HG03342 (cell line): ENCODE measurements around the gene CACNA1E.
A peak's percentile ranks its signal among the peaks of the same experiment; 100 is the strongest.

Experiments
- ATAC-seq: cut with Tn5 transposase; IDR thresholded peaks from one replicate; pipeline ENCODE4 v1.9.1; 2021; ENCODE audit warnings: mild to moderate bottlenecking, moderate library complexity; ENCODE audit not compliant: unreplicated experiment

CACNA1E gene

DNA sequence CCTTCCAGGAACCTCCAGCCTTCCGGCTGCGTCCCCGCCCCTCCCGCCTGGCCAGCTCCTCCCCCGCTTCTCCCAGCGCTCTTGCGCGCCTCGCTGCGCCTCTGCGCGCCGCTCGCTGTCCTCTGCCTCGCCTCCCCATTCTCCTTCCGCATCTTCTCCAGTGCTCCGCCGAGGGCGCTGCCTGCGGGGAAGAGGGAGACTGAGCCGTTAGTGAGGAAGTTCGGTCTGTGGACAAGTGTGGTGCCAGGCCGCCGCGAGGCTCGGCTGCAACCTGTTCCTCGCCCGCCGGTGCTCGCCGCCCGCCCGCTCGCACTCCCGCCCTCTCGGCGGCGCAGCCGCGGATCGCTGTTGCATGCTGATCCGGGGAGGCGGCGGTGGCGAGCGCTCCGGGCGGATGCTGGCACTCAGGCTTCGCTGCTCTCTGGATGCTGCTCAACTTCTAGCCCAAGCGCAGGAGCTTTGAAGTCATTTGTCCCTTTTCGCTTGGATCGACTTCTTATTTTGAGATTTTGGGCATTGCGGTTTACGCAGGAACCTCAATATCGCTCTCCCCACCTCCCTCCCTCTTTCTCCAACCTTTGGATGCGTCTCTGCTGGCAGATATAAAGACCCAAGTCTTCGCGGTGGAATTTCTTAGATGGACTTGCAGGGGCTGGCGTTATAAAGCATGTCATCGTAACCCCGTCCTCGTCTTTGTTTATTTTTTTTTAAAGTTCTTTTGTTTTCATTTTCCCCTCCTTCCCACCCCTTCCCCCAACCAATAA, 614 bp upstream of the CACNA1E start:
- peak; percentile 48 for ATAC-seq

DNA sequence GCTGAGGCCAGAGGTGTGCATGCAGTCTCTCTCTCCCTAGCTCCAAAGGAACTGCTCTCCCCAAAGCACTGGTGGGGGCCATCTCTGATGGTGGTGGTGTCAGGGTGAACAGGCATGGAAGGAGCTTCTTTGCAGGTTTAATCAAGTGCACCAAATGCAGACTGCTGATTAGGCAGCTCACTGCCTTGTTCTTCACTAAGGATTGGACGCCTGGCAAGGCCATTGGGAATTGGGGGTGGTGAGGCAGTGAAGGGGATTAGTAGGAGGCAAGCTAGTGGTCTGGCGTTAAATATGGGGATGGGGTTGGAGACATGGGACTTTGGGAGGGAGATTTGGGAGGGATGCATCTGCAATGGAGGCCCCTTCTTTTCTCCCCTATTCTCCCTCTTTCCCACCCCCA, 1.5 kb downstream of the CACNA1E start:
- ATAC-seq = no peak

DNA sequence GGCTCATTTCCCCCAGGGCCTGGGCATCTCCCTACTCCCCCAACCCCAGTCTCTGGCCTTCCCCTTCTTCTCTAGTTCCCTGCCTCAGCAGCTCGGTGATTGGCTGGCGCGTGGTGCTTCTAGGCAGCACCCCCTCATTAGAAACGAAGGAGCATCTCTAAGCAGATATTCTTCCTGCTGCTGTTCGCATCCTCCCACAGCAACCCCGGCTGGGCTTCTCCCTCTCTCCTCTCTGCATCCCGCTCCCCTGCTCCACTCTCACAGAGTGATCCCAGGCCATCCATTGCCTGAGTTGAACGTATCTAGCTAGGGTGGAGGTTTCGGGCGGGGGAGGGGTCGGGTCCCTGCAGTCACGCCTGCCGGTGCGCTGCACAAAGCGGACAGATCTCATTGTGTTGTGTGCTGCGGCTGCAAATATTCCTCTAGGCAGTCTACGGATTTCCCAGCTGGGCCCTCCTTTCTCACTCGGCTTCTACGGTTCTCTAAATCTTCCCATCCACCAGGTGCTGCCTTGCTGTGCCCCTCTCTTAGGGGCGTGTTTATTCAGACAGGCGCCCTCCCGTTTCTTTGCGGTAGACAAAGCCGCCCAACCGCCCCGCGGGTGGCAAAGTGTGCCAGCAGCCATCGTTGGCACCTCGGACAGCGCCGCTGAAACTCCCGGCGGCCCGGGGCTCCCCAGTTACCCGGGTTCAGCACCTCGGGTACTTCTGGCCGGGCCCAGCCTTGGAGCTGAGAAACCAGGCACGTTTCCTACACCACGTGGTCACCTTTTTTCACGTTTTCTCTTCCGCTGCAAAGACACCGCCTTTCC, 2.2 kb downstream of the CACNA1E start:
- peak; percentile 43 for ATAC-seq

DNA sequence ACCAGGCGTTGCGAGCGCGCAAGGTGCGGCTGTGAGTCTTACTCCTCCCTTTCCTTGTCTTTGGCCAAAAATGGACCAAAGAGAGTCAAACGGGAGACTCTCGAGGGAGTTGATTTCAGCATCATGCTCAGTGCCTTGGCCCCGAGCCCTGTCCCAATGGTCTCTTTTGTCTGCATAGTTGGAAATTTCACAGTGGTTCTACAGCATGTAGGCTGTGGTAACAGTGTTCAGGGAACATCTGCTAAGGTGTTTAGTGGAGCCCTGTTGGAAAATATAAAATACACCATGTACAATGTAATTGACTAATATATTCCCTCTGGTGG, 2.7 kb downstream of the CACNA1E start:
- no peak for ATAC-seq

DNA sequence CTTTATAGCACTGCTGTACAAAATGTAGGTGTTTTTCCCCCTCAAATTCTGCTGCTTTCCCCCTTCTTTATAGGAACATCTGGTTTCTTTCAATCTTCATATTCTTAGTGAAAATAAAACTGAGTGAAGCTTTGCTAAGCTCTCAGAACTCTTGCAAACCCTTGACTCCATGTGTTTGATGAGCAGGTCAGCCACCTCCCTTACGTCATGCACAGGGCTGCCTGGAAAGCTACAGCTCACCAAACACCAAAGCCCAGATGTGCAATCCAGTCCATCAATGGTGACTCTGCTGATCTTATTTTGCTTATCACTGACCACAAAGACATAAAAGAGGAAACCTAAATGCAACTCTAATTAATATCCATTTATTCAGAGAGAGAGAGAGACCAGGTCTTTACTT, 5.5 kb downstream of the CACNA1E start:
- no peak for ATAC-seq

DNA sequence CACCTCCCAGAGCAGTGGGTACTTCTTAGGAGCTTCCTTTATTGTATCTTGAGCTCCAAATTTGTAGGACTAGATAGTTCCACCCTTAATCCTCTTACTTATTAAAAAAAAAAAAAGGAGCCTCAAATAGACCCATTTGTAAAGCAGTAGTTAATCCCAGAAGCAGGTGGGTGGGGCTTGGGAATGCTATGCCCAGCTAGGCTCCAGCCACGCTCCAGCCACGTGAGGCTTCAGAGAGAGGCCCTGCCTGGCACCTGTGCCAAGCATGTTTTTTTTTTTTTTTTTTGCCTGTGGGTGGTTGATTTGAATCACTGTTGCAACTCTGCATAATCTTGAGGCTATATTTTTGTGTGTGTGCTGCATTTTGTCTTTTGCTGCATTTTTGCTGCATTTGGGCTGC, 7.0 kb downstream of the CACNA1E start:
- ATAC-seq = no peak

DNA sequence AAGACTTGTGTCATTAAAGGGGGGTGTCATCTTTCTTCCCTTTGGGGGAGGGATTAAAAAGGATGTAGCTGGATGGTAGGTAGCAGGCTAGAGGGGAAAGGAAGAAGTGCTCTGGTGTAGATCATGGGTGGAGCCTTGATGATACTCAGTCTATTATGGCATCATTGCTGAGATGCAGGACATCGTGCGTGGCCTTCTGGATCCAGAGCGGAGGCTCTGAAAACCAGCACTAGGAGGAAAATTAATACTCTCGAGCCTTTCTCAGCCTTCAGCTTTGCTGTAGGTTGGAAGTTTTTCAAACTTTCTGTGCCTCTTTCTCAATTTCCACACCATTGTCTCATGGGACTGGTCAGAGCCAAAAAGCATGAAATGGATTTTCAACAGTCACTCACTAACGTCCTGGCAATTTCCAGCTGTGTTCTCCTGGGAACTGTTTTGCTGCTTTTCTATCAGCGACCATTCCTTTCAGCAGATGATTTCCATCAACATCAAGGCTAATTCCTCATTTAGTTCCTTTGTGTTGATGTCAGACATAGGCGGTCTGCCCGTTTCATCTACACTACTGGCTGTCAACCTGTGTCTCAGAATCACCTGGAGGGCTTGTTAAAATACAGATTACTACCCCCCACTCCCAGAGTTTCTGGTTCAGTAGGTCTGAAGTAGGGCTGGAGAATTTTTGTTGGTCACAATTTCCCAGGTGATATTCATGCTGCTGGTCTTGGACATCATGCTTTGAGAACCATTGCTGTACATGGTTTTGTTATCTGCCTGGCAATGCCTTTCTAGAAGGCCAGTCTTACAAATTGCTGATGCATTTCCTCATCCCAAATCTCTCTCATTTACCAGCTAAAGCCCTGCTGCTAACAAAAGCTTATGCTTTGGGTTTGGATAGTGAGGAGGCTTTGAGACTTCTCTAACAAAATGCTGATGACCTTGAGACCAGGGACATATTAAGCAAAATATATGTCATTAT, 7.7 kb downstream of the CACNA1E start:
- no peak for ATAC-seq

DNA sequence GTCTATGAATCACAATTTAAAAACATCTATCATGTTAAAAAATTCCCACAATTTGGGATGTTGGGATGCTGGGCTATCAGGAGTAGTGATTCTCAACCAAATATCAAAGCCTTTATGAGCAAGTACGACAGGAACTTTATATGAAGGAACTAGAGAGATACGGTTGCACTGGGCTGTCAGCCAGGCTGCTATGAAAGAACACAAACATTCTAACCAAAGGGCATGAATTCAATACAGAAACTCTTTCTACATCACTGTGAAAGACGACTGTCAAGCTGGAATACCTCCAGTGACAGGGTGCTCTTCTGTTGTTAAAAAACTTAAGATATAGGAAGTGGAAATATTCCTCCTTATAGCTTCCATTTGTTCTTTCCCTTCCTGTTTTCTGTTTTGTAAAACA, 9.8 kb downstream of the CACNA1E start:
- ATAC-seq = no peak

DNA sequence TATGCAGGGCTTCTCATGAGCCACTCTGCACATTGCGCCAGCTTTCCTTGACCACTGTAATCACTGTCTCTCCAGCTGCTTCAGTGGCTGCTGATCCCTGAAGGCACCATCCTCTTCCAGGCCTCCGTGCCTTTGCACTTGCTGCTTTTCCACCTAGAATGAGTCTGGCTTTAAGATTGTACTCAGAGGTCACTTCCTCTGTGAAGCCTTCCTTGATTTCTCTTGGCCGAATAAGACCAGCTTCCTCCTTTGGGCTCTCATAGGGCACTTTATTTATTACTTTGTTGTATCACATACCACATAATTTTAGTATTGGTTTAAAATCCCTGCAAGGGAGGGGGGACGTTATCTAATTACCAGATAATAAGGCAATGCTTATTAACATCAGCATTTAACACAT, 10.6 kb downstream of the CACNA1E start:
- ATAC-seq = no peak

DNA sequence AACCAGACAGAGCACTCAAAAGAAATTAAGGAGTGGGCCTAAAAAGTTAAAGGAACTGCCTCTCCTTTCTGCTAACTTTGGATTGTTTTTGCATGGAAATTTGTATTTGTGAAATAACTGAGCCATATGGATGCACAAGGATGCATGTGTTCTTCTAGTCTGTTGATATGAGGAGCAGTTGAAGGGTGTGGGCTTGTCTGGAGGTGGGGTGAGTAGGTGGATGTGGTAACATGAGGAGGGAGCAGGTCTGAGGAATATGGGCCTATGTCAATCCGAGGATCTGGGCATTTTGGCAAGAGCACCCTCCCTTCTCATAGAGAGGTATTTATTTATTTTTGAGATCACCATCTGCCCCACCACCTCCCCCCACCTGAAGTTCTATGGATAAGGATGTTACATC, 13.4 kb downstream of the CACNA1E start:
- no peak for ATAC-seq

DNA sequence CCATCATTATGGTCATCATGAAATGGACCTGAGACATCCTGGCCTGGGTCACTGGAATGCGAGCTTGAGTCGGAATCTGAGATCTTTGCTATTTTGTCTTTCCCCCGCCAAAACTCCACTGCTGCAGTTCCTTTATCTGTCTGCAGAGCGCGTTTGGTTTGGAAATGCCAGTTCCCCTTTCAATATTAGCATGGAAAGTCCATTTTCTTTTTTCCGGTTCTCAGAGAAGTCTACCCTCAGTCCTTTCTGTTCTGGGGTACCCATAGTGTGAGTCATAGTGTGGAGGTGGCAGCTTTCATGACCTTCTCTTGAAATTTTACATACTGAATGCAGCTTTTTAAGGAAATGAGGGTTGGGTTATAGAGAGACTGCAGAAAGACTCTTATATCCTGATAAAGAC, 14.6 kb downstream of the CACNA1E start:
- ATAC-seq = no peak

DNA sequence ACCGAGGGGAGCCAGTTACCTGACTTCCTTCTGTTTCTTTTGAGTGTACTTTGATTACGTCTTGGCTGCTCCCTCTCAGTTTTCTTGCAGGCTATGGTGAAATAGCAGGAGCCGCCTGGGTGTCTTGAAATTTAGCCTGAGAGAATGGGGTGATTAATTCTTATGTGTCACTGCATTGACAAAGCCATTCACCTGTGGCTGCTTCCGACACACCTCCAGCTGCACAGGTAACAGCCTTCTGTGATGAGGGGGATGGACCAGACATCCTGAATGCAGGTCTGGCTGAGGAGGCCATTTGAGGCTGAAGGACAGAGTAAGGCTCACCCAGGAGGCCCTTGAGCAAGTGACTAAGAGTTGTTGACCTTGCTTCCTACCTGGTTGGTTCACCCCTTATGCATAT, 16.5 kb downstream of the CACNA1E start:
- no peak for ATAC-seq

DNA sequence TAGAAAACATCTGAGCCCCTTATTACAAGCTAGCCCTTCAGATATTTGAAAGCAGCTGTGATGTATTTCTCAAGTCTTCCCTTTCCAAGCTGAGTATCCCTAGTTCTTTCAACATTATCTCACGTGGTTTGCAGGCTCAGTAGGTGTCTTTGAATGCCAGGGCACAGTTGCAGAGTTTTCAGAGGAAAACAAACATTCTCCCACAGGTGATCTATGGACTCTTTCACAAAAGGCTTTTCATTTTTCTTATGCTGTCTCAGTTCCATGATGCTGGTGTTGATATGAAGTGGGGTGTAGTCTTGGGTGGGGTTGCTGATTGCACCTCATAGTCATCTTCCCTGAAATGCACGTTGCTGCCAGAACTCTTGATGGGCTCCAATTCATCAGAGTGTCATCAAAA, 17.3 kb downstream of the CACNA1E start:
- no peak for ATAC-seq

DNA sequence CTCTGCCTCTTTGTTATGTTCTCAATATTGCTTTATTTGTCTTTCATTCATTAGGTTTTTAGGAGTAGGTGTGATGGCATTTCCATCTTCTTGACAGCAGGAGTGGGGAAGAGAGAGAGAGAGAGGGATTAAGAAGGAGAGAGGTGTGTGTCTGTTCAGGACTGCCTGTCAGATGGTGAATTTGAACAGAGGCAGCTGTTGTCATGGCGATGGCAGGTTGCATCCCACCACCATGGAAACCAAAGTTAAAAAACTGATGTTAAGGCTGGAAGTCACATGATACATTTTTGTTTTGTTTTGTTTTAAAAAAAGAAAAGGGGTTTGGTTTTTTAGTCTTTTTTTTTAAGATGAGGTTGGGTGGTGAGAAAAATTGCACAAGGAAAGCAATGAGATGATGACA, 18.3 kb downstream of the CACNA1E start:
- ATAC-seq = no peak

DNA sequence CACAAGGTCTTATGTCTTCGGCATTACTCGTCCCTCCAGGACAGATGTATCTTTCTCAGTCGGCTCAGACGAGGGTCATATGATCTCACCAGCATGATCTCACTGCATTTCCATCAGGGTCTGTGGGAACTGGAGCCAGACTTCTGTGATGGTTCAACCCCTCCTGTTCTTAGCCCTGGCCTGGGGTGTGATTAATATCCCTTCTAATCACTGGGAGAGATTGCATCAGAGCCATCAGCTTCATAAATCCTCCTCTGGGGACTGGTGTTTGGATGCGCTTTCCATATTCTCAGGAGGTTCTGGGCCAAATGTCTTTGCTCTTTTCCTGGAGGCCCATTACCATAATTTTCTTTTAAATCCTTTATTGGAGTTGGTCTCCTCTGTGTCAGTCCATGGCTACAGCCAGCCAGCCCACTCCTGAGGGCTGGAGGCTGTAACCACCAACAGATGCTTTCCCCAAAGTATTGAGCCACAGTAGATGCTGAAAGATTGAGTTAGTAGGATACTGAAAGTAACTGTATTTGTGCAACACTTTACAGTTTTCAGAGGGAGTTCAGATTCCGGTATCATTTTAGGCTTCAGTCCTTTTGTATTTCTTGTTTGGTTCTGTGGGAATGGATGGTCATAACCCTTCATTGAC, 20.0 kb downstream of the CACNA1E start:
- no peak for ATAC-seq

DNA sequence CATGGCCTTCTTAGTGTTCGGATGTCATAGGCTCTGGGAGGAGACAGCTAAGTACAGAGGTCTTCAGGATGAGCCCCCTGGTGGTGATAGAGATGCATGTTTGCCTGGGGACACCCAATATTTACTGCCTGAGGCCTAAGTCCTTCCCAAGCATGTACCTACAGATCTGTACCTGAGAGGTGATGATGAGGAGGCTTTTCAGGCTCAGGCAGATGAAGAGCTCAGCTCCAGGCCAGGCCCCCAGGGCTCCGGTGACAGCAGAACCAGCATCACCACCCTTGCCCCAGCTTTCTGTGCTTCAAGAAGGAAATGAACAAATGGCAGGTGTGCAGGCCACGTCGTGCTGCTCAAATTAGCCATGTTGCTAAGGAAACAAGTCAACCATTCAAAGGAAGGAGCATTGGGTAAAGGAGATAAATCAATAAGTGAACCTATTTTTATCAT, 21.1 kb downstream of the CACNA1E start:
- peak; percentile 63 for ATAC-seq

DNA sequence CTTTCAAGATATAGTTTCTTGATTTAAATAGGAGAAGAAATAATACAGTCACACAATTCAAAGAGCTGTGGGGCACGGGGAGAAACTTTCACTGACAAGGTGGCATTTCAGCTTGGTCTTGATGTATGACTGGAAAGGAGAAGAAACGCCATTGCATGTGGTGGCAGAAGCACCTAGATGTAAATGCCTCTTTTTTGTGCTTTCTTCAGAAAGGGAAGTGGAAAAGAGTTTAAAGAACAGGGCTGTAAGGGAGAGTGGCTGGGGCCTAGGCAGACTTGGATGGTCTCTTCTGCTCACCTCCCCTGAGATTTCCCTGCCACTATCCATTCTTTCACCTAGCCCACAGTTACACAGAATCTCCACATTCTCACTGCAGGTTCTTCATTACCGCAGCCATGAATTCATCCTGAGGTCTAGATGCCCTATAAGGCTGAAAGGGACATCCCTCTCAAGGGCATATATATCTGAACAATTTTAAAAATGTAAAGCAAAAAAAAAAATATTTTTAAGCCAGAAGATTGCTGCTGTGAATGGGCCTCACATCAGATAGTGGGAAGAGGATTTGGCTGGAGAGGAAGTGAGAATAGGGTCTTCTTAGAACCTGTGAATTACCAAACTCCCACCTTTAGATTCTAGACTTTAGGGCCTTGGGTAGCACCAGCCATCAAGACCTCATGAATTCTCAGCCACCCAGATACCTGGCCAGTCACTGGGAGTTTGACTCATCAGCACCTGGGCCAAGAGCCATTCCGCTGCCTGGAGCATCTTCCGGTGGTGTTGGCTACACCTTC, 23.4 kb downstream of the CACNA1E start:
- no peak for ATAC-seq

DNA sequence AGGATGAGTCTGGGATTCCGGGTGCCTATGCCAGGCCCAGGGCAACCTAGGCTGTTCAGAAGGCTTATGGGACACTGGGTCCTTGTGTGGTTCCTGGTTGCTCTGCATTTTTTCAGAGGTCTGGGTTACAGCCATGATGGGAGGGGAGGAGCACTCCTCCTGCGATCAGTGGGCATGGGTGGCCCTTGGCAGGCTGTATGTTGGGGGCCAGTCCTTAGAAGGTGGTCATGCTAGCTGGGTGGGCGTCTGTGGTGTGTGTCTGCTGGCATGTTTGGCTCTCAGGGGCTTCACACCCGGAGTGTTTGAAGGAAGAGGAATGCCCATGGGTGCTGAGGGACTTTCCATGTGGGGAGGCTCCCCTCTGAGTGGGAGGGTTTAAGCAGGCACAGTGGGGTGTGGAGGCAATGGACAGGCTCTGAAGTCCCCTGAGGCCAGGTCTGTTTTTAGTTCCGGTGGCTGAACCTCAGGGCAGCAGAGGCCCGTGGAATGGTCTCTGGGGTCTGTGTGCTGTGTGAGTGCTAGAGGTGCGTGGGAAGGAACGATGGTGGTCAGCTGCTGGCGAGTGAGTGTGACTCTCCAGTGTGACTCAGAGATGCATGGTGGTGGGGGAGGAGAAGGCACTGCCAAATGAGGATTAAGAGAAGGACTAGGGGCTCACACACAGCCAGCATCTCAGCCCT, 25.3 kb downstream of the CACNA1E start:
- ATAC-seq = no peak

DNA sequence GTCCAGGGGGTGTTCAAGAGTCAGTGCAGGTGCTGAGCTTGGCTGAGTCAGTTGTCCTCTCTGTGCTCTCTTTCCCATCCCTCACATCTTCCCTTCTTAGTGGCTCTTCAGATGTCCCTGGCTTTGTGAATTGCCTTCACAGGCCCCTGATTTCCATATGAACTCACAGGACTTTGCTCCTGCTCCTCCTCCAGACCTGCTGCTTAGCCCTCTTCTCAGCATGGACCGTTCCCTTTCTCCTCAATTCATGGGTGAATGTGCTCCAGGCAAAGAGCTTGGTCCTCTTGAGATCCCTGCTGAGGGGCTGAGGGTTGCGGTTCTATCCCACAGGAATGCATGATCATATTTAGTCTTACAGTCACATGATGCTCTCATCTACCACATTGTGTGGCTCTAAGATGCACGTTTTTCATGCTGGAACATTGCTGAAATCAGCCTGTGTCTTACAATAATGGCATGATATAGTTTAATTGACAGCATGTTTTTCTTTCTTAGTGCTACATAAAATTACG, 30.5 kb downstream of the CACNA1E start:
- no peak for ATAC-seq
